Caco-2 (cell line): ENCODE data around the gene MAP3K7CL. TPM values are rescaled to one million over a fixed set of nuclear protein-coding genes. Genes with fewer than 3 reads are reported as not detected.

Experiments
- BruUV-seq: library from RNA; stranded (reverse); fragments of 400-500 nt; replicated peaks from 2 replicates; lab custom pipeline; 2021; lab: Mats Ljungman, UMichigan
- CTCF ChIA-PET: fragments of 300-600 bp; sonication (Branson Sonifier 250); formaldehyde crosslinking; loops from one replicate; lab custom pipeline; 2022; ENCODE audit warnings: antibody characterized with exemption; lab: Charles Lee
- POLR2A ChIA-PET: fragments of 300-600 bp; sonication (Branson Sonifier 250); formaldehyde crosslinking; loops from one replicate; lab custom pipeline; 2022; ENCODE audit warnings: antibody characterized with exemption; lab: Charles Lee
- DNase-seq, 2 experiments: peaks; one replicate each; pipeline versions ENCODE4 v3.0.0 to v3.0.0-alpha.2; 2020 to 2022
- H3K27me3 ChIP-seq: replicated peaks from 2 replicates; pipeline ENCODE4 v1.6.0; 2011; ENCODE audit warnings: low read length; ENCODE audit not compliant: control insufficient read depth, insufficient read depth
- H3K36me3 ChIP-seq: 2 replicates; pipeline ENCODE4 v1.5.1; 2011; ENCODE audit warnings: low read length; ENCODE audit not compliant: control insufficient read depth, insufficient read depth
- H3K4me1 ChIP-seq: fragments of 250-450 bp; sonication (Bioruptor Pico); 2 replicates; pipeline ENCODE4 v1.5.1; 2020; ENCODE audit warnings: mild to moderate bottlenecking
- H3K4me3 ChIP-seq: 2 replicates; pipeline ENCODE4 v1.5.1; 2011; ENCODE audit warnings: low read depth, mild to moderate bottlenecking, control low read depth, low read length
- H3K9me3 ChIP-seq: fragments of 250-450 bp; sonication (Bioruptor Pico); 2 replicates; pipeline ENCODE4 v1.5.1; 2020; ENCODE audit warnings: mild to moderate bottlenecking, moderate library complexity
- H3K27ac Mint-ChIP-seq: one replicate; pipeline ENCODE4 v1.8.0; 2022; ENCODE audit warnings: mixed read lengths; ENCODE audit not compliant: unreplicated experiment
- H3K27me3 Mint-ChIP-seq: one replicate; pipeline ENCODE4 v1.8.0; 2022; ENCODE audit warnings: mixed read lengths; ENCODE audit not compliant: insufficient read depth, unreplicated experiment
- H3K36me3 Mint-ChIP-seq: one replicate; pipeline ENCODE4 v1.8.0; 2022; ENCODE audit warnings: mild to moderate bottlenecking, mixed read lengths; ENCODE audit not compliant: insufficient read depth, unreplicated experiment
- H3K4me1 Mint-ChIP-seq: one replicate; pipeline ENCODE4 v1.8.0; 2022; ENCODE audit warnings: low read depth, mixed read lengths; ENCODE audit not compliant: unreplicated experiment
- H3K4me3 Mint-ChIP-seq: one replicate; pipeline ENCODE4 v1.8.0; 2022; ENCODE audit warnings: mild to moderate bottlenecking, moderate library complexity, mixed read lengths; ENCODE audit not compliant: unreplicated experiment
- H3K9me3 Mint-ChIP-seq: one replicate; pipeline ENCODE4 v1.8.0; 2022; ENCODE audit warnings: mixed read lengths; ENCODE audit not compliant: unreplicated experiment
- CTCF ChIP-seq, 2 experiments: fragments of 200-600 bp in 1 of 2; IDR thresholded peaks; 1 replicate in 1 of 2; 2 replicates in 1 of 2; pipeline versions ENCODE4 v1.5.1 to v1.8.0; 2011 to 2022; ENCODE audit warnings: antibody characterized with exemption in 1 of 2, control low read depth in 1 of 2, inconsistent platforms in 1 of 2, low read depth in 1 of 2, low read length in 1 of 2, mild to moderate bottlenecking in 1 of 2, moderate library complexity in 1 of 2; ENCODE audit not compliant: insufficient read depth in 1 of 2, severe bottlenecking in 1 of 2, unreplicated experiment in 1 of 2
- intact Hi-C: fragments of 100-400 bp; cut with micrococcal nuclease; formaldehyde crosslinking; loops from one replicate; pipeline ENCODE4 v1.10.0; 2022; ENCODE audit not compliant: unreplicated experiment
- total RNA-seq: library from RNA; stranded (reverse); gene quantifications from 2 replicates; pipeline ENCODE4 v1.2.3, GENCODE V29; 2022

MAP3K7CL gene
- total RNA-seq, 1 experiment from 2014 or later = 8.2 TPM

GRCh38 chr21:29219165-29219770 lies 88.8 kb downstream of the MAP3K7CL start:
- Histone ChIP-seq H3K4me1 (no peaks in the 10 kb centered on the region; the same call in 1 of the 2 replicates), H3K36me3 (no peaks in the 10 kb centered on the region), H3K27me3 (no peaks in the 10 kb centered on the region), H3K4me3 (no peak overlapping the region), H3K9me3 (no peaks in the 10 kb centered on the region)
- BruUV-seq = no TSS peak
- Mint-ChIP-seq H3K9me3 (peaks cover 14% of the 10 kb centered on the region), H3K4me1 (peaks cover 20% of the 10 kb centered on the region), H3K27ac (no peak overlapping the region), H3K36me3 (no peaks in the 10 kb centered on the region), H3K4me3 (no peak overlapping the region), H3K27me3 (no peaks in the 10 kb centered on the region)
- ChIA-PET POLR2A (no interaction called here), CTCF (interaction anchor here (0.5 kb wide), 1 partner anchor 79 kb away, joined by 5 read pairs; no protein-coding TSS in a partner anchor)
- no peak for DNase-seq
- intact Hi-C loops = no loop called here
- no peak for TF ChIP-seq CTCF (IDR thresholded peaks at IDR 0.05; ENCODE audit: insufficient read depth in 1 of 2, low read depth in 1 of 2, low read length in 1 of 2, severe bottlenecking in 1 of 2, unreplicated experiment in 1 of 2)

GRCh38 chr21:29221253-29221744 lies 90.9 kb downstream of the MAP3K7CL start:
- CTCF ChIA-PET = no interaction called here
- H3K27ac Mint-ChIP-seq = no peak overlapping the region
- no TSS peak for BruUV-seq
- intact Hi-C loops = no loop called here
- no peaks in the 10 kb centered on the region for H3K27me3 Mint-ChIP-seq
- TF ChIP-seq CTCF (IDR thresholded peaks at IDR 0.05; ENCODE audit: insufficient read depth in 1 of 2, low read depth in 1 of 2, low read length in 1 of 2, severe bottlenecking in 1 of 2, unreplicated experiment in 1 of 2) = no peak
- Histone ChIP-seq H3K9me3 (no peaks in the 10 kb centered on the region), H3K36me3 (no peaks in the 10 kb centered on the region), H3K27me3 (no peaks in the 10 kb centered on the region), H3K4me1 (peaks cover 1% of the 10 kb centered on the region), H3K4me3 (no peak overlapping the region)
- POLR2A ChIA-PET = no interaction called here
- peaks cover 14% of the 10 kb centered on the region for H3K9me3 Mint-ChIP-seq
- no peak for DNase-seq
- H3K36me3 Mint-ChIP-seq = no peaks in the 10 kb centered on the region
- H3K4me3 Mint-ChIP-seq = no peak overlapping the region
- H3K4me1 Mint-ChIP-seq = peaks cover 32% of the 10 kb centered on the region

GRCh38 chr21:29224006-29224405 lies 93.6 kb downstream of the MAP3K7CL start:
- peaks cover 30% of the 10 kb centered on the region for H3K4me1 Mint-ChIP-seq
- no peak overlapping the region for H3K4me3 Mint-ChIP-seq
- Histone ChIP-seq H3K4me1 (peaks cover 28% of the 10 kb centered on the region), H3K4me3 (no peak overlapping the region), H3K9me3 (no peaks in the 10 kb centered on the region), H3K27me3 (no peaks in the 10 kb centered on the region), H3K36me3 (no peaks in the 10 kb centered on the region)
- H3K27me3 Mint-ChIP-seq = no peaks in the 10 kb centered on the region
- POLR2A ChIA-PET = no interaction called here
- DNase-seq = no peak
- peaks cover under 1% of the 10 kb centered on the region for H3K9me3 Mint-ChIP-seq
- no peaks in the 10 kb centered on the region for H3K36me3 Mint-ChIP-seq
- CTCF ChIA-PET = no interaction called here
- intact Hi-C loops = no loop called here
- BruUV-seq = no TSS peak
- H3K27ac Mint-ChIP-seq = no peak overlapping the region
- TF ChIP-seq CTCF (IDR thresholded peaks at IDR 0.05; ENCODE audit: insufficient read depth in 1 of 2, low read depth in 1 of 2, low read length in 1 of 2, severe bottlenecking in 1 of 2, unreplicated experiment in 1 of 2) = no peak

Other genes with a start within 250 kb of the MAP3K7CL start
- 25.4 TPM in 2 replicates for gene LTN1, start 137.8 kb upstream of the MAP3K7CL start, total RNA-seq
- gene RWDD2B, start 111.3 kb upstream of the MAP3K7CL start, total RNA-seq = 13.1 and 16.9 TPM in 2 replicates
- gene USP16, start 106.0 kb upstream of the MAP3K7CL start, total RNA-seq = 24.2 and 27.0 TPM in 2 replicates
- gene CCT8, start 57.0 kb upstream of the MAP3K7CL start, total RNA-seq = 269 and 302 TPM in 2 replicates
- 54.0 and 65.2 TPM in 2 replicates for gene BACH1, start 168.3 kb downstream of the MAP3K7CL start, total RNA-seq